NB4 (cell line): ENCODE results near the gene SLC26A2.

Experiments used
- POLR2A ChIP-seq: IDR thresholded peaks from 2 replicates; pipeline ENCODE4 v1.6.1; 2011; ENCODE audit warnings: mild to moderate bottlenecking; ENCODE audit not compliant: insufficient read length; ENCODE audit errors: extremely low read depth
- TF ChIP-seq, protein P1 (sequence below): IDR thresholded peaks from one replicate; pipeline ENCODE4 v1.5.1; 2012; ENCODE audit warnings: low read depth, low read length
- TF ChIP-seq, protein P2 (sequence below): IDR thresholded peaks from 2 replicates; pipeline ENCODE4 v1.6.1; 2011; ENCODE audit warnings: low read depth, low read length

DNA sequence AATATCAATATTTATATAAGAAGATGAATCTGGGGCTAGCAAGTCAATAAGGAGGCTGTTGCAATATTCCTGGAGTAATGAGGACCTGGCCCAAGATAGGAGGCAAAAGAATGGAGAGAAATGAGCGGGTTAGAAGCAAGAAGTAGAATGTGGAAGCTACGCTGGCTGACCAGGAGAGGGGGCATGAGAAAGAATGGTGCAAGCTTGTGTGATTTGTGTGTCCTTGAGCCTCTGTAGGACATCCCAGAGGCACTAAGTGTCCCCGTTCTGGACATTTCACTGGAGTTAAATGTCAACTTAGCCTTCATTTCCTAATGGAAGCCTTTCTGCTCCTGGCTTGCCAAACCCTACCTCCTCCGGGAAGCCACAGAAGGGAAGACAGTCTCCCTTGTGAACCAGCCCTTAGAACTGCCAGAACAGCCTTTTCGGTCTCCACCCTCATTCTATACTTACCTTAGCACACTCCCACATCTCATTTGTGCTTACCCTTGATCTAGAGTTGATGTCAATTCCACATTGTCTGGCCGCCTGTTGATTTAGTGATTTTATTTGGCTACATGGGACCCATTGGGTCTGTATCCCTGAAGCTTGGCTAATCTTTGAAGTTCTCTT is 9.3 kb upstream of the SLC26A2 start:
- TF ChIP-seq, protein P1, sequence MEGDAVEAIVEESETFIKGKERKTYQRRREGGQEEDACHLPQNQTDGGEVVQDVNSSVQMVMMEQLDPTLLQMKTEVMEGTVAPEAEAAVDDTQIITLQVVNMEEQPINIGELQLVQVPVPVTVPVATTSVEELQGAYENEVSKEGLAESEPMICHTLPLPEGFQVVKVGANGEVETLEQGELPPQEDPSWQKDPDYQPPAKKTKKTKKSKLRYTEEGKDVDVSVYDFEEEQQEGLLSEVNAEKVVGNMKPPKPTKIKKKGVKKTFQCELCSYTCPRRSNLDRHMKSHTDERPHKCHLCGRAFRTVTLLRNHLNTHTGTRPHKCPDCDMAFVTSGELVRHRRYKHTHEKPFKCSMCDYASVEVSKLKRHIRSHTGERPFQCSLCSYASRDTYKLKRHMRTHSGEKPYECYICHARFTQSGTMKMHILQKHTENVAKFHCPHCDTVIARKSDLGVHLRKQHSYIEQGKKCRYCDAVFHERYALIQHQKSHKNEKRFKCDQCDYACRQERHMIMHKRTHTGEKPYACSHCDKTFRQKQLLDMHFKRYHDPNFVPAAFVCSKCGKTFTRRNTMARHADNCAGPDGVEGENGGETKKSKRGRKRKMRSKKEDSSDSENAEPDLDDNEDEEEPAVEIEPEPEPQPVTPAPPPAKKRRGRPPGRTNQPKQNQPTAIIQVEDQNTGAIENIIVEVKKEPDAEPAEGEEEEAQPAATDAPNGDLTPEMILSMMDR, result no peak
- TF ChIP-seq POLR2A, result no peak
- TF ChIP-seq, protein P2, sequence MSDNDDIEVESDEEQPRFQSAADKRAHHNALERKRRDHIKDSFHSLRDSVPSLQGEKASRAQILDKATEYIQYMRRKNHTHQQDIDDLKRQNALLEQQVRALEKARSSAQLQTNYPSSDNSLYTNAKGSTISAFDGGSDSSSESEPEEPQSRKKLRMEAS, result no peak
